B cell (primary cell): ENCODE data around the gene MRGPRX2. TPM values are rescaled to one million over a fixed set of nuclear protein-coding genes. Genes with fewer than 3 reads are reported as not detected.

ENCODE experiments used
- ATAC-seq: fragments of 200-7000 bp; cut with Tn5 transposase; one replicate; pipeline ENCODE4 v1.10.0; 2021; ENCODE audit warnings: low read depth, mild to moderate bottlenecking, moderate number of reproducible peaks, moderate library complexity
- CTCF ChIA-PET: fragments of 350-600 bp; sonication (Branson Sonifier 250); formaldehyde crosslinking; loops from one replicate; lab custom pipeline; 2021; ENCODE audit warnings: antibody characterized with exemption, inconsistent platforms; lab: Charles Lee
- POLR2A ChIA-PET: fragments of 350-600 bp; sonication (Branson Sonifier 250); formaldehyde crosslinking; loops from one replicate; lab custom pipeline; 2021; ENCODE audit warnings: antibody characterized with exemption; lab: Charles Lee
- DNase-seq: peaks from one replicate; pipeline ENCODE4 v3.0.0; 2013
- H2AFZ ChIP-seq: 2 replicates; pipeline ENCODE4 v1.6.1; 2012; ENCODE audit warnings: mild to moderate bottlenecking, low read depth, low read length; ENCODE audit not compliant: insufficient read depth, poor library complexity, severe bottlenecking
- H3K27ac ChIP-seq, 2 donors: 1 replicate in 1 of 2; 2 replicates in 1 of 2; pipeline ENCODE4 v1.5.1; 2012 to 2013; ENCODE audit warnings: low read length in 2 of 2, mild to moderate bottlenecking in 2 of 2, moderate library complexity in 1 of 2
- H3K27me3 ChIP-seq, 4 experiments: fragments of 200-600 bp in 1 of 4; sonication (generic) in 1 of 4; replicated peaks in 1 of 4; 1 replicate in 2 of 4; 2 replicates in 2 of 4; pipeline versions ENCODE4 v1.6.1 to v1.7.0; 2013 to 2016; ENCODE audit warnings: low read length in 3 of 4, mild to moderate bottlenecking in 2 of 4, mixed read lengths in 1 of 4, moderate library complexity in 1 of 4; ENCODE audit not compliant: insufficient read depth in 4 of 4, control insufficient read depth in 3 of 4; ENCODE audit errors: control extremely low read depth in 1 of 4
- H3K36me3 ChIP-seq, 2 experiments: replicated peaks in 1 of 2; 1 replicate in 1 of 2; 2 replicates in 1 of 2; pipeline versions ENCODE4 v1.6.1 to v1.7.1; 2013; ENCODE audit warnings: low read length in 1 of 2; ENCODE audit not compliant: insufficient read depth in 2 of 2, control insufficient read depth in 1 of 2; ENCODE audit errors: control extremely low read depth in 1 of 2, extremely low read depth in 1 of 2
- H3K4me1 ChIP-seq, 2 donors: fragments of 200-600 bp in 1 of 2; sonication (generic) in 1 of 2; 1 replicate in 1 of 2; 2 replicates in 1 of 2; pipeline versions ENCODE4 v1.5.1 to v1.6.1; 2013 to 2017; ENCODE audit warnings: low read length in 2 of 2; ENCODE audit not compliant: control insufficient read depth in 2 of 2, insufficient read depth in 2 of 2
- H3K4me2 ChIP-seq: replicated peaks from 2 replicates; pipeline ENCODE3; 2012; ENCODE audit warnings: mild to moderate bottlenecking, low read depth, low read length; ENCODE audit not compliant: poor library complexity, severe bottlenecking
- H3K4me3 ChIP-seq, 5 experiments: fragments of 200-600 bp in 1 of 5; sonication (generic) in 1 of 5; 1 replicate in 3 of 5; 2 replicates in 2 of 5; pipeline versions ENCODE4 v1.5.1 to v1.7.0; 2011 to 2016; ENCODE audit warnings: low read length in 4 of 5, mild to moderate bottlenecking in 4 of 5, low read depth in 2 of 5, control low read depth in 1 of 5, moderate library complexity in 1 of 5; ENCODE audit not compliant: insufficient read depth in 1 of 5; ENCODE audit errors: control extremely low read depth in 1 of 5, extremely low read depth in 1 of 5
- H3K79me2 ChIP-seq: fragments of 200-600 bp; sonication (generic); one replicate; pipeline ENCODE4 v1.6.0; 2016; ENCODE audit warnings: low read length; ENCODE audit not compliant: control insufficient read depth, insufficient read depth
- H3K9ac ChIP-seq: fragments of 200-600 bp; sonication (generic); 2 replicates; pipeline ENCODE4 v1.6.1; 2017; ENCODE audit warnings: mild to moderate bottlenecking, low read length, moderate library complexity
- H3K9me3 ChIP-seq, 3 donors: one replicate each; pipeline versions ENCODE4 v1.6.1 to v1.7.1; 2013; ENCODE audit warnings: low read length in 2 of 3; ENCODE audit not compliant: control insufficient read depth in 2 of 3, insufficient read depth in 1 of 3; ENCODE audit errors: control extremely low read depth in 1 of 3
- H4K20me1 ChIP-seq: 2 replicates; pipeline ENCODE4 v1.6.0; 2012; ENCODE audit warnings: mild to moderate bottlenecking, low read length; ENCODE audit not compliant: insufficient read depth, control insufficient read depth, poor library complexity, severe bottlenecking
- H3K27ac Mint-ChIP-seq: one replicate; pipeline ENCODE4 v1.8.0; 2021; ENCODE audit warnings: mixed read lengths
- H3K27me3 Mint-ChIP-seq: one replicate; pipeline ENCODE4 v1.8.0; 2021; ENCODE audit warnings: mixed read lengths
- H3K4me1 Mint-ChIP-seq: one replicate; pipeline ENCODE4 v1.8.0; 2021; ENCODE audit warnings: mixed read lengths
- H3K4me3 Mint-ChIP-seq: one replicate; pipeline ENCODE4 v1.8.0; 2021; ENCODE audit warnings: mixed read lengths
- H3K9me3 Mint-ChIP-seq: one replicate; pipeline ENCODE4 v1.8.0; 2022; ENCODE audit warnings: mixed read lengths; ENCODE audit not compliant: insufficient read depth
- EZH2 ChIP-seq: IDR thresholded peaks from 2 replicates; pipeline ENCODE4 v1.6.1; 2012; ENCODE audit warnings: borderline replicate concordance, low read depth, mild to moderate bottlenecking, moderate library complexity, low read length; ENCODE audit not compliant: insufficient read depth, poor library complexity, severe bottlenecking
- WGBS: methylation state at CpG from one replicate; pipeline ENCODE4 v1.1.5; 2013; ENCODE audit warnings: missing lambda C conversion rate; ENCODE audit not compliant: insufficient coverage; 5-methylcytosine and 5-hydroxymethylcytosine counted together
- intact Hi-C: fragments of 100-400 bp; cut with micrococcal nuclease; formaldehyde crosslinking; loops from one replicate; pipeline ENCODE4 v1.10.0; 2022
- polyA plus RNA-seq: library from polyadenylated mRNA; depleted of rRNA; stranded (reverse); fragments of >200 nt; gene quantifications from 2 replicates; pipeline ENCODE4 v1.2.3, GENCODE V29; 2012
- total RNA-seq, 2 donors: library from RNA; stranded (reverse); fragments of 120-200 nt in 1 of 2; gene quantifications; 1 replicate in 1 of 2; 2 replicates in 1 of 2; pipeline versions ENCODE4 v1.2.3 to v1.2.4, GENCODE V29; 2013 to 2022
- TF ChIP-seq, protein P1 (sequence below): fragments of 200-600 bp; IDR thresholded peaks from one replicate; pipeline ENCODE4 v1.8.0; 2022; ENCODE audit warnings: antibody characterized with exemption, mild to moderate bottlenecking

MRGPRX2 gene
- total and polyA plus RNA-seq, 2 donors (not counting 1 experiment from before 2014, with no cell fraction given), result not detected

DNA sequence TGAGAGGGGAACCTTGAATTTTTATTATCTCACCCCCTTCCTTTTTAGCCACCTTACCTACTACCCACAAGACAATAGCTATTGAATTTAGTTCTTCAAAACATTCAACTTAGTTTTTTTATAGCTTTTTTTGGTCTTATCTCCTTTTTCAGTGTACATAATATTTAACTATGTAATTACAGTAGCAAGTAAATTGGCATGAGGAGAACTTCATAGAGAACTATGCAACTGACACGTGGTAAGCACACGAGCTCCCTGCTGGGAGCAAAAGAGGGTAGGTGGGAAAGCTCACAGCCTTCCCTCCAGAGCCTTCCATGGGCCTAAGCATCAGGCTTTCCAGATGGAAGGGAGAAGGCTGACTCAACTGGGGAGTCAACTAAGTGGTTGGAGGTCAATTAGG, 34.3 kb upstream of the MRGPRX2 start:
- H3K4me3 ChIP-seq, result no peak overlapping the region
- H2AFZ ChIP-seq, result no peak overlapping the region
- H3K27ac Mint-ChIP-seq, result peak overlapping the region; percentile 34
- no peaks in the 10 kb centered on the region for H3K9me3 Mint-ChIP-seq
- H3K79me2 ChIP-seq, result no peaks in the 10 kb centered on the region
- H3K4me2 ChIP-seq, result no peak overlapping the region
- H3K36me3 ChIP-seq, result no peaks in the 10 kb centered on the region
- H3K4me3 Mint-ChIP-seq, result no peak overlapping the region
- ATAC-seq (no peak), DNase-seq (no peak)
- intact Hi-C loops, result no loop called here
- ChIA-PET POLR2A (no interaction called here), CTCF (no interaction called here)
- WGBS, result no CpG with 5 or more reads among the region's 2 CpGs
- peaks cover 45% of the 10 kb centered on the region for H3K27me3 Mint-ChIP-seq
- H3K9ac ChIP-seq, result no peak overlapping the region
- no peaks in the 10 kb centered on the region for H3K4me1 Mint-ChIP-seq
- no peaks in the 10 kb centered on the region for H4K20me1 ChIP-seq
- H3K27ac ChIP-seq, result no peak overlapping the region
- no peaks in the 10 kb centered on the region for H3K4me1 ChIP-seq
- TF ChIP-seq, protein P1, sequence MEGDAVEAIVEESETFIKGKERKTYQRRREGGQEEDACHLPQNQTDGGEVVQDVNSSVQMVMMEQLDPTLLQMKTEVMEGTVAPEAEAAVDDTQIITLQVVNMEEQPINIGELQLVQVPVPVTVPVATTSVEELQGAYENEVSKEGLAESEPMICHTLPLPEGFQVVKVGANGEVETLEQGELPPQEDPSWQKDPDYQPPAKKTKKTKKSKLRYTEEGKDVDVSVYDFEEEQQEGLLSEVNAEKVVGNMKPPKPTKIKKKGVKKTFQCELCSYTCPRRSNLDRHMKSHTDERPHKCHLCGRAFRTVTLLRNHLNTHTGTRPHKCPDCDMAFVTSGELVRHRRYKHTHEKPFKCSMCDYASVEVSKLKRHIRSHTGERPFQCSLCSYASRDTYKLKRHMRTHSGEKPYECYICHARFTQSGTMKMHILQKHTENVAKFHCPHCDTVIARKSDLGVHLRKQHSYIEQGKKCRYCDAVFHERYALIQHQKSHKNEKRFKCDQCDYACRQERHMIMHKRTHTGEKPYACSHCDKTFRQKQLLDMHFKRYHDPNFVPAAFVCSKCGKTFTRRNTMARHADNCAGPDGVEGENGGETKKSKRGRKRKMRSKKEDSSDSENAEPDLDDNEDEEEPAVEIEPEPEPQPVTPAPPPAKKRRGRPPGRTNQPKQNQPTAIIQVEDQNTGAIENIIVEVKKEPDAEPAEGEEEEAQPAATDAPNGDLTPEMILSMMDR, result no peak
- TF ChIP-seq EZH2, result no peak
- H3K9me3 ChIP-seq, result no peaks in the 10 kb centered on the region
- peaks cover 0 to 10% (median 1%) of the 10 kb centered on the region in 4 experiments for H3K27me3 ChIP-seq

DNA sequence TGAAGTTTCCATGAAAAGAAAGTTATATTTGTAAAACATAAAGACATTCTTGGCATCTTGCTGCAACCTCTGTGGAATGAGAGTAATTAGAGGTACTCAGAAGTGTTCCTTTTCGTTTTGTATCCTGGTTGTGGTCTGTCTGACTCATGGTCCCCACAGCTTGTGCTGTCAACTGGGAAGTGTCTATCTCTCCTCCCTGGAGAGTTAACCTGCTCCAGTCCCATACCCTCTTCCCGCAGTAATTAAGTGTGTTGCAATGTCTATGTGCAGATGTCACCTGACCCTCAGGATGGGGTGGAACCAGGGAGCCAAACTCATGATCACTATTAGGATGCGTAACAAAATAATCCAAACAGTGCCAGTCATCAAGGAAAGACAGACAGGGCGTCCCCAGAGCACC, 33.5 kb upstream of the MRGPRX2 start:
- no peak overlapping the region for H3K4me3 Mint-ChIP-seq
- H2AFZ ChIP-seq, result no peak overlapping the region

More for the DNA sequence above, 33.5 kb upstream of the MRGPRX2 start:
- no peak for TF ChIP-seq EZH2
- TF ChIP-seq, protein P1, result no peak
- Histone ChIP-seq H4K20me1 (no peaks in the 10 kb centered on the region), H3K4me3 (no peak overlapping the region), H3K36me3 (no peaks in the 10 kb centered on the region), H3K79me2 (no peaks in the 10 kb centered on the region), H3K27me3 (peaks cover 0 to 13% (median 4%) of the 10 kb centered on the region in 4 experiments), H3K4me1 (no peaks in the 10 kb centered on the region), H3K9ac (no peak overlapping the region), H3K27ac (no peak overlapping the region), H3K9me3 (no peaks in the 10 kb centered on the region), H3K4me2 (no peak overlapping the region)
- DNase-seq (no peak), ATAC-seq (no peak)
- H3K27me3 Mint-ChIP-seq, result peaks cover 39% of the 10 kb centered on the region
- 100% methylated on average over 1 of the region's 4 CpGs for WGBS
- no peak overlapping the region for H3K27ac Mint-ChIP-seq
- intact Hi-C loops, result no loop called here
- no peaks in the 10 kb centered on the region for H3K4me1 Mint-ChIP-seq
- no peaks in the 10 kb centered on the region for H3K9me3 Mint-ChIP-seq
- POLR2A ChIA-PET, result no interaction called here
- CTCF ChIA-PET, result interaction anchor here (1.2 kb wide), 1 partner anchor 21 kb away, joined by 3 read pairs; no protein-coding TSS in a partner anchor
